GM19438 (cell line): ENCODE measurements around the gene WWOX.

Experiments used
- ATAC-seq: cut with Tn5 transposase; IDR thresholded peaks from one replicate; pipeline ENCODE4 v1.9.1; 2021; ENCODE audit warnings: low read depth; ENCODE audit not compliant: unreplicated experiment

The WWOX gene

DNA sequence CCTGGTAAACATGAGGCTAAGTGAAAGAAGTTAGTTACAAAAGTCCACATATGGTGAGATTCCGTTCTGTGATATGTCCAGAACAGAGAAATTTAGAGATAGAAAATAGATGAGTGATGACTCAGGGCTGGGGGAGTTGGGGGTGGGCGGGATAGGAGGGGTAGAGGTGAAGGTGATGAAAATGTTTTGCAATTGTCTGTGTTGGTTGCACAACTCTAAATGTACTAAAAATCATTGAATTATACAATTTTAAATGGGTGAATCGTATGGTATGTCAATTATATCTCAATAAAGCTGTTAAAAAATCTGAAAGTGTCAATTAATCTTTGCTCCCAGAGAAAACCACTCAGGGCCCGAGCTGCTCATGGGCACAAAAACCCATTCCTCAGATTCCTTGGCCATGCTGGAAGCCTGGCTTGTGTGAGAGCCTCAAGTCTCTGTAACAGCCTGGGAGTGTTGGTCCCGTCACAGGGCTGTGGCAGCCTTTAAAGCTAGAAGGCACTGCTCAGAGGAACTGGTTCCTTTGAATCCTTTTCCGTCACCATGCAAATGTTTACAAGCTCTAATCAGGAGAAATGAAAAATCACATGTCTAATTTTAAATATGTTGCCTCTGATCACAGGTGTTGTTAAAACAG is 225.3 kb downstream of the WWOX start:
- ATAC-seq, result no peak

DNA sequence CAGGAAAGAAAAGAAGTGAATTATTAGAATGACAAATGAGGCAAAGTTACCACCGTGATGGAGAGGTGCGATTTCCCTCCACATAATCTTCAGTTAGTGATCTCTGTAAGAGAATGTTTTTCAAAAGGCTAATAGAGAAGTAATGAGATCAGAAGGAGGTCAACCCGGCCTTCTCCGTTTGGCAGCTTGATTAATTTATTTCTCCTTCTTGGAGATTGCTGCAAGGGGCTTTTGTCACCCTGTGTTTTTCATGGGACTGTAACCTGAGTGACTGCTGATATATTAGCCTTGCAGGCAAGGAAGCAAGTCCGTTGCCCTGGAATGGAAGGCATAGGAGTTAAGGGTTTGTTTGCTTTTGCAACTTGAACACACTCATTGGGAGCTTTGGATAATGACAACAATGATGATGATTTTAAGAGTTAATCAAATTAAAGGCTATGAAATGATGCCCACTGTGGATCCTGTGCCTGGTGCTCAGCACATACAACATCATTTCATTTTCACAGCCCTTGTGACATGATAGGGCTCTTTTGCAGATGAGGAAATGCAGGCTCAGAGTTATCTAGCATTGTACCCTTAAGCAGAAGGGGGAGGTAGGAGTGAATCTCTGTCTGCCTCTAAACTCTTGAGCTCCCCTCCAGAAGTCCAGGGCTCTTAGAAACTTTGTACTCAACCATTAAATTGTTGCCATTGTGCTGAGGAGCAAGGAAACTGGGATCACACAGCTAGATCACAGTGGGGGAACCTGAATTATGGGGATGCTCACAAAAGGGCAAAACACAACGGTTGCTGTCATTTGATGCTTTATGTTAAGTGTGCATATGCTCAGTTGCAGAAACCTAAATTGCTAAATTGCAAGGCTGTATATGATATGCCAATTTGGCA is 226.3 kb downstream of the WWOX start:
- no peak for ATAC-seq

DNA sequence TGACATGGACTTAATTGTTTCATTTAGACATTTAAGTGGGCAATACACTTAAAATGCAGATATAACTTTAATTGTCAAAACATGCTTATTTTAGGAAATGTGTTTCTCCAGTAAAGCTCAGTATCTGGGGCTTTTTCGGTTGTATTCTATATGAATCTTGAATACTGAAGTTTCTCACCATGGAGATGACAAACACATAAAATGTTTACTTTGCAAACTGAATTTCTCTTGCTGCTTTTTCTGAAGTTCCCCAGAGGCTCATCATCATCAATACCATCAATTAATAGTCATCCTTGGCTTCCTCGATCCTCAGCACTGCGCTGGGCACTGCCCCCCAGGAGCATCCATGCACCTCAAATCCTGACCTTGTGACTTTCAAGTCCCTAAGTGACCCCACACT is 227.3 kb downstream of the WWOX start:
- ATAC-seq, result no peak

DNA sequence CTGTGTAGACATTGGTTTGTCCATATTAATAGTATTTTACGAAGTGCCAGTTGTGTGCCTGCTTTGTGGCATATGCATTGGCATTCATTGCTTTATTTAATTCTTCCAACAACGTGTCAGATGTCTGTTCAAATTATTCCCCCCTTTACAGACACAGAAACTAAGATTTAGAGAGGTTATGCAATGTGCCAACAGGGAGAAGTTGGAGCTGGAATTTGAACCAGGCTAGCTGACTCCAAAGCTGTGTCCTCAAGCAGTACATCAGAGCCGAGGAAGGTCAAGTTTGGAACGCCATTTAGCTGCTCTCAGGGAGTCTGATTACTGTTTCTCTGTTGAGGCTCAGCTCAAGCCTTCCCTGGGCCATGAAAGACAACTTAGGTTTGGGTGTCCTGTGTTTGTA is 232.3 kb downstream of the WWOX start:
- no peak for ATAC-seq

DNA sequence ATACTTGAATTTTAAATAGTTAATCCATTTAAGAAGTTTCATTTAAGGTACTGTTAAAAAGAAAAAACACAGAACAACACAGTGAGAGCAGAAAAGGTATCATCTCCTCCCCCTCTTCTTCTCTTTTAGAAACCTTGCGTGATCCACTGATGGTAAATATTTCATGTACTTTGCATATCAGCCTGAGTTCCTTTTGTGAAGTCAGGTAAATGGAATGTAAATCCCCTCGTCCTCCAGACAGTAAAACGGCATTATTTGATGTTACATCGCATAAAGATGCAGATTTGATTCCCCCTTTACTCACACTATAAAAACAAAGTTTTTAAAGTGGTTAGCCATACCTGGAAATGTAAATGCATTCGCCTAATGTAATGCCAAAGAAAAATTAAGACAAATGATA is 234.4 kb downstream of the WWOX start:
- ATAC-seq, result no peak

DNA sequence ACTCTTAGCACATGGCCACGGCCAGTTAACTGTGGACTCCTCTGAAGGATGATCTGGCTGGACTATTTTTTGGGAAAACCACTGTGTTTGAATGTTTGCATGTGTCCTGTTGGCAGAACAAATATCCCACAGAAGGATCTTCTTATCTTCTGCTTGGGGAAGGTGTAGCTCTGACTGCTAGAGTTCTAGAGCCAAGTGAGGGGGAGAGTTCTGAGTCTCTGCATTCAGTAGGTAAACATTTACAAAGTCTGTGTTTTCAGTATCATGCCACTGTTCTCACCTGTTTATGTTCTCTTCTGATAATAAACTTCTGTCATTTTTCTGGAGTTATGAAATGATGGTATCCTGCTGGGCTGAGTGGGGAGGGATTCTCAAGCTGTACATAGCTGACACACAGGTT is 241.1 kb downstream of the WWOX start:
- no peak for ATAC-seq

DNA sequence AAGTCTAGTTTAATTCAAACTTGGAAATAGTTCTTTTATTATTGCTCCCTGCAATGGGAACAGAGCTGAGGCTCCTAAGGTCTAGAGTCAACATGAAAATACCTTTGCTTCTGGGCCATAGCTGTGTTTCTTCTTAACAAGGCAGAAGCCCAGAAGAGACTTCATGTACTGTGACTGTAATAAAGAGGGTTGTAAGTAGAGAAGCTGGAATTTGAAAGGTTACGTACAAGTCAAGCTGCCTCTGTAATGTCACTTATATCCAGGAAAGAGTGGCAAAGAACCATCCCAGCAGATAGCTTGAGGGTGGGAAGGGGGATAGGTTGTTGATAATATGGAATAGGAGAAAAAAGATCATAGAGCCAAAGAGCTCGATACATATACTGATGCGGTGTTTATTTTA is 248.6 kb downstream of the WWOX start:
- ATAC-seq, result no peak

DNA sequence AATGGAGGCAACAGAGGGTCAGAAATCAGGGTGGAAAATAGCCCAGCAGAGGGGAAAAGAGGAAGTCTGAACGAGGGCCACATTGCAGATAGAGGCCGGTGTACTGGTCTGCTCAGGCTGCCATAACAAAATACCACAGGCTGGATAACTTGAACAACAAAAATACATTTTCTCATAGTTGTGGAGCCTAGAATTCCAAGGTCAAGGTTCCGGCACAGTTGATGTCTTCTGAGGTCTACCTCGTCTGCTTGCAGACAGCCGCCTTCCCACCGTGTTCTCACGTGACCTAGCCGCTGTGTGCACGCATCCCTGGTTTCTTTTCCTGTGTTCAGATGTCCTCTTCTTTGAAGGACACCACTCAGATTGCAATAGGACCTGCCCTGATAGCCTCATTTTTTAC is 249.4 kb downstream of the WWOX start:
- no peak for ATAC-seq

DNA sequence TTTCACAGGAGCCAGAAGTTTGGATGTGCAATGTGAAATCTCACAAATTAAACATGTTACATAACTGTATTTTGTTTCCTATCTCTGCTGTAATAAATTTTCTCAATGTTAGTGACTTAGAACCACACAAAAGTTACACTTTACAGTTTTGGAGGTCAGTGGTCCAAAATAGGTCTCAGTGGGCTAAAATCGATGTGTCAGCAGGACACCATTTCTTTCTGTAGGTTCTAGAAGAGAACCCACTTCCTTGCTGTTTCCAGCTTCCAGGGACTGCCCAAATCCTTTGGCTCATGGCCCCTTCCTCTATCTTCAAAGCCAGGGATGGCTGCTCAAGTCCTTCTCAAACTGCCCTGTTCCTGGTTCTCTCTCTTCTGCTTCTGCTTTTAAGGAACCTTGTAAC is 252.7 kb downstream of the WWOX start:
- ATAC-seq, result no peak

DNA sequence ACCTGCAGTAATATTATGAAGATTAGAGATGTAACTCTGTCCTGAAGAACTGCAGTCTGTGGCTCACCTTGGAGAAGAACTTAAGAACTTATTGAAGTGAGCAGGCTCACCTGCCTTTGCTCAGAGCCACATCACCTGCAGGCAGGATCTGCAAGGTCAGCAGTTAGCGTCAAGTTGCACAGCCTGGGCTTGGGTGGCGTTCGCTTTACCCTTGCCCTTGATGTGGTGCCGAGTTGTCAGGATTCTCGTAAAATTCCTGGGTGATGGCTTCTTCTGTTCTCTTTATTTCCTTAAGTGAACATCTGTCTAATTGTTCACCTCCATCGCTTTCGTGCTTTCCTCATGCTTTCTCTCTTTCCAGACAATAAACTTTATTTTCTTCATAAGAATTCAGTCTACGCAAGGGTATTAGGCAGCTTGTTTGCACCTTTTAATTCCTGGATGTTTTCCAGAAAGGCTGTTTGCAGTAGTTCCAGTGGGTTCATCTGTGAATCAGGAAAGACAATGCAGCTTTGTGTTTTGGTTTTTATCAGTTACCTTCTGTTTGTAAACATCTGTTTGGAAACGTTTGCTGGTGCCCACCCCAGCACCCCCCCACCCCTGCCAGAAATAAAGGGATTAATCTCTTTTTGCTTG is 254.3 kb downstream of the WWOX start:
- ATAC-seq, result no peak

DNA sequence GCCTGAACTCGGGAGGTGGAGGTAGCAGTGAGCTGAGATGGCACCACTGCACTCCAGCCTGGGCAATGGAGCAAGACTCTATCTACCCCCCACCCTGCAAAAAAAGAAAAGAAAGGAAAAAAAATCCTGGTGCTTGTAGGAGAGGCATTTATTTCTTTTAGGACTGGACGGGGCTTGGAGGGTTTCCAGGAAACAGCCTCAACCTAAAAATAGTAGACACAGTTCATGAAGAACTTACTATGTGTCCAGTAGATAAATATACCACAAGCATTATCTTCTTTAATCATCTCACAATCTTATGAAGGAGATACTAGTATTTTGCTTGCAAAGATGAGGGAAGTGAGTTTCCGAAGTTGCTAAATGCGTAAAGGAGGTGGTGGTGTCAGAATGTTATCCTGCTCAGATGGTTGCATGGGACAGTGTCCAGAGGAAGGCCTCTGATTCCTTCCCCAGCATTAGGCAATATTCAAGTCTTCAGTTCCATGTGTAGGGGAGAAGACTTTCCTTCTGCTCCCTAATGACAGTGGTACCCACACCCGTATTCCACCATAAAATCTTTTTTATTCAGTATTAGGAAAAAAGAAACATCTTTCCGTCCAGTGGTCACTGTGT is 263.2 kb downstream of the WWOX start:
- ATAC-seq, result no peak

DNA sequence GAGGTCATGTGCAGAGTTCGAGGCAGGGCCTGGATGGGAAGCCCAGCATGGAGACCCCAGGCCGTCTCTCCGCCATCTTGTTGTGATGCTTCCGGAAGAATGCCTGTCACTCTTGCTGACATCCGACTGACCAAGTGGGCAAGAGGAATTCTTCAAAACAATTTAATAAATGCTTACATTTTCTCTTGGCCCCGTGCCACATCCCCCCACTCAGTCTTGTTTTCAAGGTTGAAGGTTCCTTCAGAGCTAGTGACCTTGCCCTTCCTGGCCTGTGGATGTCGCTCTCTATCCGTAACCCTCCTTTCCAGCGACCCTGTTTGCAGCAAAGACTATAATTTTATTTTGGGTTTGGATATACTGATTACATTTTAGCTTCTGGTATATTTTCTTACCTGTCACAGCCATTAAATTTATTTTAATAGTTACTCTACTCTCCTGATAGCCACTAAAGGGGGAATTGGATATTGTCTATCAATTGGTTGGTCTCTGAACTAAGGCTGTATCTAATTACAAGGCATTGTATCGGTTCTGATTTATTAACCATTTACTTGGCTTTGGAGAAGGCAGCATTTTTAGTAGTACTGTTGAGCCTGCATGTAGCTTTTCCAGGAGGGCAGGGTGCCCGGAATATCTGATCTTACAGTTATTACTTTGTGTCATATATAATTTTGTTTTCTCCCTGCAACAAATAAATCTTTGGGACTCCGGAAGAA is 264.5 kb downstream of the WWOX start:
- no peak for ATAC-seq

DNA sequence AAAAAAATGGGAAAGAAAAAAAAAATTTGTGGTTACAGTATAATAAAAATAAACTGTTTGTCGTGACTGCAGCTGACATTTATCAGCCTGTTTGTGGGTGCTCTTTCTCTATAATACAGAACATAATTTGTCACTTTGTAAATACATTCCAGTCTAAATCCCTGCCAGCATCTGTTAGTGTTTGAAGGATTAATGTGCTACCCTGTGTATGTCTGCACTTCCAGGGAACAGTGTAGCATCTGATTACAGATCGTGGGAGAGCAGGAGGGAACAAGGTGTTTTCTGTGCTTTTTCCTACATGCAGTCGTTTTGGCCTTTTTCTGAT is 265.1 kb downstream of the WWOX start:
- ATAC-seq, result no peak

DNA sequence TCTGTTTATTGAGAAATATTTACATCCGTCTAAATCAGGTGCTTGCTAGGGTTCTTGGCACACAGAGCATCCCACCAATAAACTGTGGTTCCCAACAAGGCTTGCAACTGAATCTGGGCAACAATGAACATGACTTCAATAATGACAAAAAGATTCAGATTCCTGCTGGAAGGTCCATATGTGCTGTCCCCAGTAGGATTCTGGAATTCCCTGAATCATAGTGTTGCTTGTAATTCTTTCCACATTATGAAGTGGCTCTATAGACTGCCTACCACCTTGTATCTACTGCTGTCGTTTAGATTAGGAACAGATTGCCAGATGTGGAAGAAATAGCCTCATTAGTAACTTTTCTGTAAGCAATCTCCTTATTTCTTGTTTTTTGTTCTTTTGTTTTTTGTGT is 265.9 kb downstream of the WWOX start:
- ATAC-seq, result no peak

DNA sequence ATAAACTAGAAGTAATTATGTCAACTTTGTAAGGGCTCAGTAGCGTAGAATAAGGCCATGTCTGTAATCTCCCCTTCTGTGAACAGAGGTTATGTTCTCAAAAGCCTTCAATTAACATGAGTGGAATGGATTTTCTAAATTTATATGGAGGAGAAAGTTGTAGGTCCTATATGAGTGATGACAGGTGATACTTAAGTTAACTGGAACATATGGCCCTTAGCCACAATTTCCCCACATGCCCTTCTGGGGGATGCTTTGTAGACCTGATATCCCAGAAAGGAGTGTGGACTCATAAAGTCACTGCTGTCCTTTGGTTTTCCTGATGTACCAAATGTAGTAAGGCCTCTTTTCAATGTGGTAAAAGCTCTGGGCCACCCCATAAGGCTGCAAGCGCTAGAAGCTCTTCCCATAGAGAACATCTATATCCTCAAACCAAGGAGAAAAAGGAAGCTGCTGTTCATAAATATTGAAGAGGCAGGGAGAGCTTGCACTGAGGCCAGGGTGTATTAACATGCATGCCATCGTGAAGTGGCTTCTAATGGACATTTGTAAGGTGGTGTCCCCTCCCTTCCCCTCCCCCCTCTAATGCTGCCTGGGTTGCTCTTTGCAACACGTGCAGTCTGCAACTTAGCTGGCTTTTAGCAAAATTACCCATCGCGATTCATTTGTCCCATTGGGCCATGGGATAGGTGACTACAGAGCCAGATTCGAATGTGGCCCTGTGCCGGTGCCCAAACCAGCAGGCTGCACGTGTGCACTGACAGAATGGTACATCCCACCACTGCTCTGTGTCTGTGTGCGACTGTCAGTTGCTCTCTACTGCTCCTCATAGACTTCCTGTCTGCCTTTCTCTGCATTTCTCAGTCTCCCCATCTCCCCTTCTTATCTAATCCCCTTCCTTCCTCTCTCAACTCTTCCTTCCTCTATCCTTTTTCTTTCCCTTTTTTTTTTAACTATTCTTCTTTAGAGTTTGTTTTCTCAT is 269.0 kb downstream of the WWOX start:
- no peak for ATAC-seq

DNA sequence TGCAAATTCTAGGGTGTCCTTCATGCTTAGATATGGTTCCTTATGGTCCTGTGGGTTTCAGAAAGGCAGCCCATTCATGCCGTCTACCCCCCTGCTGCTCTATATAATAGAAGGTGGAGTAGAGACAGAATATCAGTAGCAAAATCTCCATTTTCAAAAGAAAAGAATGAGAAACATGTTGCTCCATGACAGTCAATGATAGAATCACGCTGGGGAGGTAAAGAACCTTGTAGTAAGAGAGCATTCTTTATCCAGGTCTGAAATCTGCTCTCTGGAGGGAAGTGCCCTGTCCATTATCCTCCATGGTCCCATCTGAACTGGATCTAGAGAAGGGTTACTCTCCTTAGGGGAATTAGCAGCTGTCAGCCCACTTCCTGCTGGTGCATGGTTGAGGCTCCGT is 272.8 kb downstream of the WWOX start:
- no peak for ATAC-seq

DNA sequence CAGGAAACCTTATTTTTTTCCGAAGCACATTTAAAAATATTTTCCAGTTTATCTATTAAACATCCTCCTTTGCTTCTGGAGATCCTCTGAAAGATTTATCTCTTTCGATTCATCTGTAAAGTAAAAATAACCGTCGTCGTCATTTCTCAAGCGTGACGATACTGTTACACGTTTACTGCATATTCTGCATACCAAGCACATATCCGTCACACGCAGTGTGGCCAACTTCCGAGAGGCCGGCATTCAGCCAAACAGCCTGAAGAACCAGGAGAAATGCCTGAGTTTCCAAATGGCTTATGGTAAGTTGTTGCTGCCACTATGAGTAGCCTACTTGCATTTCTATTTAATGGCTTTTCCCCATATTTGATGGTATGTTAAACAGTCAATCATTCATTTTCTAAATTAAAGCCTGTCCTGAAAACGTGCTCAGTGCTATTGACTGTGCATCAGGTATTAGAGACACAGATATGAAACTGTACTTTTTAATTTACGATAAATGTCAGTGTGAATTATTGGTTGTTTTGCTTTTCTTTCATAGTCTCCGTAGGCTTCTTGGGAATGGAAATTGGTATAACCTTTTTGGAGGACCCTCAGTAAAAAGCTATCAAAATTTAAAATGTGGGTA is 275.7 kb downstream of the WWOX start:
- ATAC-seq, result no peak

DNA sequence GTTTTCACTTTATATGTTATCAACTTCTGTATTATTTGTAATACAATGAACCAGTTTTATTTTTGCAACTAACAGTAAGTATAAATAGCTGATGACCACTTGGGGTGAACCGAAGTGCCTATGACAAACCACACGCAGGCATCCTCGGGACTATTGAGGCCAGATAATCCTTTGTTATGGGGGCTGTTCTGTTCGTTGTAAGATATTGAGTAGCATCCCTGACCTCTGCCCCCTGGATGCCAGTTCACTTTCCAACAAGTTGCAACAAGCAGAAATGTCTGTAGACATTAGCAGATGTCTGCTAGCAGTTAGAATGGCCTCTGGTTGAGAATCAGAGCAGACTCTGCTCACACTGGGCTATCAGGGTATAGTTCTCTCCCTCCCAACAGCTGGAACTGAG is 277.0 kb downstream of the WWOX start:
- no peak for ATAC-seq

DNA sequence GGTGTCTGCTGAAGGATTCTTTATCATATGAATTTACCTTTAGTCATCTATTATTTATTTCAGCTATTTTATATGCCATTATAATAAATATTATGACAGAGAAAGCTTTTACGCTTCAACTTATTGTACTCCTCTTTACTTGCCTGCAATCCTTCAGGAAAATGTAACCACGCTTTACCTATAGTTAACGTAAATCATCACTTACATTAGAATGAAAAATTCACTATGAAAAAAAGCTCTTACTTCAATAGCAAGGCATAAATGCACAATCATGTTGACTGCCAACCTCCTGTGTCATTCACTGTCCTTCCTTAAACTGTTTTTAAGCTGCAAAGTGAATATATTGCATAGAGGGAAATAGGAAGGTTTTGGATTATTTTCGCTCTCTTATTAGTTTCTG is 277.9 kb downstream of the WWOX start:
- no peak for ATAC-seq
